Measurements from ENCODE around the gene PARVB. TPM values are rescaled to one million over a fixed set of nuclear protein-coding genes. Genes with fewer than 3 reads are reported as not detected.

The PARVB gene
- total RNA-seq, 4 donors from 2014 or later: 120 to 201 (median 147) TPM

DNA sequence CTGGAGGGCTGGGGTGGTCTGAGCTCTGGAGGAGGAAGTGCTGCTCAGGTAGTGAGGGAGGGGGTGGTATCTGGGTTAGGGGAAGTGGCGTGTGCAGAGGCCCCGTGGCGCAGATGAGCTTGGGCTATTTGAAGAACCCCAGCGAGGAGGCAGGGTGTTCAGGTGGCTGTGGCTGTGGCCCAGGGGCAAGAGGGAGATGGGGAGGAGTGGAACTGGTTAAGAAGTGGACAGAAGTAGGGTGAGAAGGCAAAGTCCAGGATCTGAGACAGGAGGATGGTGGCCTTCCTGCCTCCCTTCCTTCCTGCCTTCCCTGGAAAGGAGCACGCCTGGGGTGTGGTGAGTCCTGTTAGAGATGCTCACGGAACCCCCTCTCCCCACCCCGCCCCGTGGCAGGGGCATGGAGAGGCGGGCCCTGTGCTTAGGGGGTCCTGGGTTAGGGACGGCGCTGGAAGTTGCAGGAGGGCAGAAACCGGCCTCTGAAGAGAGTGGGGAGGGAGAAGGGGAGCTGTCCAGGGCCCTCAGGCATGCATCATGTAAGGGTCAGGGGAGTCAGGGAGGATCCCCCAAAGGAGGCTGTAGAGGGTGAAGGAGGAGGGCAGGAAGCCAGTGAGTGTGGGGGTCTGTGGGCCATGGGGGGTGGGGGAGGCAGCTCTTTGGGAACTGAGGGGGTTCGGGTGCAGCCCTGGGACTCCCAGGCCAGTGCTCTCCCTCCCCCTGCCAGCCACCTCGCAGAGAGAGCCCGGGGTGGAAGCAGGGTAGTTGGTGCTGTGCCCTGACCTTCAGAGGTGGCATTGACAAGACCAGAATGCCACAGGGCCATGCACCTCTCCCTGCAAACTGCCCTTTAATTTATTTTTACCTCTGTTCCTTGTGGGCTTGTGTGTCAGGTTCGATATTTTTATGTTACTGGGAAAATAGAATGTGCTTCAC is 92.9 kb downstream of the PARVB start:
- Histone ChIP-seq H3K36me3 (peaks cover 0 to 7% of the 10 kb centered on the region in 2 donors), H3K27ac (no peak overlapping the region), H3K9me3 (no peaks in the 10 kb centered on the region), H3K4me3 (no peak overlapping the region), H3K4me1 (peaks cover 8 to 19% of the 10 kb centered on the region in 2 donors), H3K27me3 (no peaks in the 10 kb centered on the region)
- DNase-seq: no peak
- intact Hi-C loops (cut with DNase I; ENCODE audit: low total_unique reads) (no loop called here), in situ Hi-C loops (cut with MboI; ENCODE audit: low sequenced_read_pairs in 4 of 4) (no loop called here)
- no peak for ATAC-seq
- TF ChIP-seq POLR2A (IDR thresholded peaks at IDR 0.05): no peak
- TF ChIP-seq, protein P1, sequence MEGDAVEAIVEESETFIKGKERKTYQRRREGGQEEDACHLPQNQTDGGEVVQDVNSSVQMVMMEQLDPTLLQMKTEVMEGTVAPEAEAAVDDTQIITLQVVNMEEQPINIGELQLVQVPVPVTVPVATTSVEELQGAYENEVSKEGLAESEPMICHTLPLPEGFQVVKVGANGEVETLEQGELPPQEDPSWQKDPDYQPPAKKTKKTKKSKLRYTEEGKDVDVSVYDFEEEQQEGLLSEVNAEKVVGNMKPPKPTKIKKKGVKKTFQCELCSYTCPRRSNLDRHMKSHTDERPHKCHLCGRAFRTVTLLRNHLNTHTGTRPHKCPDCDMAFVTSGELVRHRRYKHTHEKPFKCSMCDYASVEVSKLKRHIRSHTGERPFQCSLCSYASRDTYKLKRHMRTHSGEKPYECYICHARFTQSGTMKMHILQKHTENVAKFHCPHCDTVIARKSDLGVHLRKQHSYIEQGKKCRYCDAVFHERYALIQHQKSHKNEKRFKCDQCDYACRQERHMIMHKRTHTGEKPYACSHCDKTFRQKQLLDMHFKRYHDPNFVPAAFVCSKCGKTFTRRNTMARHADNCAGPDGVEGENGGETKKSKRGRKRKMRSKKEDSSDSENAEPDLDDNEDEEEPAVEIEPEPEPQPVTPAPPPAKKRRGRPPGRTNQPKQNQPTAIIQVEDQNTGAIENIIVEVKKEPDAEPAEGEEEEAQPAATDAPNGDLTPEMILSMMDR (IDR thresholded peaks at IDR 0.05 in 4 of 5, conservative IDR thresholded peaks at IDR 0.05 in 1 of 5): no peak

DNA sequence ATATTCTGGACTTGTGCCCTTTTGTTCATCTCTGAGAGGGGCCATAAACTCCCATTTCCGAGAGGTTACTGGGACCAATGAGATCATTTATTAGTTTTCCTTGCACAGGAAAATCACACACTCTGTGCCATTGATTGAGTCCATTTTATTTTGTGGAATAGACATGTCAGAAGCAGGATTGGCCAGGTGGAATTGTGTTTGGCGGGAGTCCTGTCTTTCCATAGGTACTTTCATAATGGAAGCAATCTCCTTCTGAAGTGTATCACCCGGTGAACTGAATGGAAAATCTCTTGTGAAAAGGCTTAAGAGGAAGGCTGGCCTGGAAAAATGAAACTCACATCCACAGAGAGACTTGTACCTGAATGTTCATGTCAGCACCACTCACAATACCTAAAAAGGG is 93.6 kb downstream of the PARVB start:
- no peaks in the 10 kb centered on the region for H3K9me3 ChIP-seq
- H3K4me3 ChIP-seq: no peak overlapping the region
- intact Hi-C loops (cut with DNase I; ENCODE audit: low total_unique reads) (no loop called here), in situ Hi-C loops (cut with MboI; ENCODE audit: low sequenced_read_pairs in 4 of 4) (no loop called here)
- ATAC-seq (no peak), DNase-seq (no peak)
- no peaks in the 10 kb centered on the region for H3K27me3 ChIP-seq
- no peak overlapping the region for H3K27ac ChIP-seq
- peaks cover 0 to 9% of the 10 kb centered on the region in 2 donors for H3K36me3 ChIP-seq
- peaks cover 6 to 14% of the 10 kb centered on the region in 2 donors for H3K4me1 ChIP-seq
- TF ChIP-seq, protein P1 (IDR thresholded peaks at IDR 0.05 in 4 of 5, conservative IDR thresholded peaks at IDR 0.05 in 1 of 5): no peak
- TF ChIP-seq POLR2A (IDR thresholded peaks at IDR 0.05): no peak

DNA sequence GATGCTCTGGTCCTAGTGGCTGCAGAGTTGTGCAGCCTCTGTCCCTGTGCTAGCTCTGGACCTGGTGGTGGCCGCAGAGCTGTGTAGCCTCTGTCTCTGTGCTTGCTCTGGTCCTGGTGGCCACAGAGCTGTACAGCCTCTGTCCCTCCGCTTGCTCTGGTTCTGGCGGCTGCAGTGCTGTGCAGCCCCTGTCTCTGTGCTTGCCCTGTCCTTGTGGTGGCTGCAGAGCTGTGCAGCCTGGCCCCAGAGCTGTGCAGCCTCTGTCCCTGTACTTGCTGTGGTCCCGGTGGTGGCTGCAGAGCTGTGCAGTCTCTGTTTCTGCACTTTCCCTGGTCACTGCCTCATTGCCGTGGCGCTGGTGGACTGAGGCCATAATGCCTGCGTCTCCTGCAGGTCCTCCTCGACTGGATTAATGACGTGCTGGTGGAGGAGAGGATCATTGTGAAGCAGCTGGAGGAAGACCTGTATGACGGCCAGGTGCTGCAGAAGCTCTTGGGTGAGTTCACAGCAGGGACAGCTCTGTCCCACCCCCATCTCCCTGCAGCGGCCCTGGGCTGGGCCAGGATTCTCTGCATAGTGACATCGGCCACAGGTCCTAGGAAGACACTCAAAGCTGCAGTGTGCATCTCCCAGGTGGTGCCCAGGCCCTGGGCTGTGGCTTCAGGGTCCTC is 94.7 kb downstream of the PARVB start:
- Histone ChIP-seq H3K27ac (no peak overlapping the region), H3K4me3 (no peak overlapping the region), H3K4me1 (peaks cover 6 to 14% of the 10 kb centered on the region in 2 donors), H3K27me3 (no peaks in the 10 kb centered on the region), H3K9me3 (no peaks in the 10 kb centered on the region), H3K36me3 (peaks cover 0 to 9% of the 10 kb centered on the region in 2 donors)
- intact Hi-C loops (cut with DNase I; ENCODE audit: low total_unique reads) (no loop called here), in situ Hi-C loops (cut with MboI; ENCODE audit: low sequenced_read_pairs in 4 of 4) (no loop called here)
- TF ChIP-seq, protein P1 (IDR thresholded peaks at IDR 0.05 in 4 of 5, conservative IDR thresholded peaks at IDR 0.05 in 1 of 5): no peak
- TF ChIP-seq POLR2A (IDR thresholded peaks at IDR 0.05): no peak
- DNase-seq: no peak
- ATAC-seq: no peak

DNA sequence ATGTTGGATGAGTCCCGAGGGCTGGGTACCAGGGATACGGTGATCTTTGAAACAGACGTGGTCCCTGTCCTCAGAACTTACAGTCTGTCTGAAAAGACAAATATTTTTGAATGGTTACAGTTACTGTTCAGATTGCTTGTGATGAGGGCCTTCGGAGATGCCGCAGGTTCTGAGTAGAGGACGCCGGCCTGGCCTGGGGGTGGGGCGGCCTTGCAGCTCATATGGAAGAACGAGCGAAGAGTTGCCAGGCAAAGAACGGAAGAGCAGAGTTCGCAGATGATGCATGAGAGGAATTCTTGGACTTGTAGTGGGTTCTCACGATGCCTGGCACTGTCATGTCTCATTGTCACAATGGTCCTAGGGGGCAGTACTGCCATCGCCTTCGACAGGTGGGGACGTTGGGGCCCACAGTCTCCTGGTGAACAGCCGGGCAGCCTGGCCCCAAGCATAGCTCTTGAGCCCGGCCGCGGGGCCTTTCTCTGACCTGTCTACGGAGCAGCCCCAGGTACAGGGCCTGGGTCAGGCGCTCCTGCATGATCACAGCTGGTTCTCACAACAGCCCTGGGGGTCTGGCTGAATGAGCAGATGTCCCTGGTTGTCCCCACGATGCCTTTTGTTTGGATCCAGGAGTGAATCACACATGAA is 95.7 kb downstream of the PARVB start:
- ATAC-seq: no peak
- Histone ChIP-seq H3K36me3 (peaks cover 0 to 9% of the 10 kb centered on the region in 2 donors), H3K9me3 (no peaks in the 10 kb centered on the region), H3K4me1 (peaks cover 6 to 14% of the 10 kb centered on the region in 2 donors), H3K27ac (no peak overlapping the region), H3K27me3 (no peaks in the 10 kb centered on the region), H3K4me3 (no peak overlapping the region)
- no peak for TF ChIP-seq POLR2A (IDR thresholded peaks at IDR 0.05)
- TF ChIP-seq, protein P1 (IDR thresholded peaks at IDR 0.05 in 4 of 5, conservative IDR thresholded peaks at IDR 0.05 in 1 of 5): no peak
- intact Hi-C loops (cut with DNase I; ENCODE audit: low total_unique reads): no loop called here
- in situ Hi-C loops (cut with MboI; ENCODE audit: low sequenced_read_pairs in 4 of 4): no loop called here
- DNase-seq: no peak

Measured in gastrocnemius medialis (tissue), 4 donors.